Activated CD4-positive, alpha-beta T cell treated with anti-CD3 and anti-CD28 coated beads, Interleukin-2, amount 50 U/mL, for 24 hours (primary cell): Measurements from ENCODE around the gene C1QTNF8.

ENCODE experiments used
- DNase-seq, 2 donors: peaks; one replicate each; pipeline ENCODE4 v3.0.0-alpha.2; 2020; ENCODE audit warnings: low read depth in 1 of 2, low spot score in 1 of 2

Gene C1QTNF8

DNA sequence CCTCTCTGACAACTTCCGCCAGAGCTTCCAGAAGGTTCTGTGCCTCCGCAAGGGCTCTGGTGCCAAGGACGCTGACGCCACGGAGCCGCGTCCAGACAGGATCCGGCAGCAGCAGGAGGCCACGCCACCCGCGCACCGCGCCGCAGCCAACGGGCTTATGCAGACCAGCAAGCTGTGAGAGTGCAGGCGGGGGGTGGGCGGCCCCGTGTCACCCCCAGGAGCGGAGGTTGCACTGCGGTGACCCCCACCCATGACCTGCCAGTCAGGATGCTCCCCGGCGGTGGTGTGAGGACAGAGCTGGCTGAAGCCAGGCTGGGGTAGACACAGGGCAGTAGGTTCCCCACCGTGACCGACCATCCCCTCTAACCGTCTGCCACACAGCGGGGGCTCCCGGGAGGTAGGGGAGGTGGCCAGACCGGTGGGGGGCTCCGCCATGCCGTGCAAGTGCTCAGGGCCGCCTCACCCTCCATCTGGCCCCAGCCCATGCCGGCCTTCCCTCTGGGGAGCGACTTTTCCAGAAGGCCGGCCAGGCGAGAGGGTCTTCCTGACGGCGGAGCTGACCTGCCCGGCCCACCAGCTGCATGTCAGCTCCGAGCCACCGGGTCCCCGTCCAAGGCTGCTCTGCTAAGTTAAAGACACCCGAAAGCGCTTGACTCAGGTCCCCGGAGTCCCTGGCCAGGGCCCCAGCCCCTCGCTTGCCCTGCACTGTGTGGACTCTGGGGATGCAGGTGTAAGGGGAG, 16.1 kb downstream of the C1QTNF8 start:
- DNase-seq = no peak

- no peak for DNase-seq
These were observed 16.7 kb downstream of the C1QTNF8 start for GRCh38 chr16:1079341-1079740.

DNA sequence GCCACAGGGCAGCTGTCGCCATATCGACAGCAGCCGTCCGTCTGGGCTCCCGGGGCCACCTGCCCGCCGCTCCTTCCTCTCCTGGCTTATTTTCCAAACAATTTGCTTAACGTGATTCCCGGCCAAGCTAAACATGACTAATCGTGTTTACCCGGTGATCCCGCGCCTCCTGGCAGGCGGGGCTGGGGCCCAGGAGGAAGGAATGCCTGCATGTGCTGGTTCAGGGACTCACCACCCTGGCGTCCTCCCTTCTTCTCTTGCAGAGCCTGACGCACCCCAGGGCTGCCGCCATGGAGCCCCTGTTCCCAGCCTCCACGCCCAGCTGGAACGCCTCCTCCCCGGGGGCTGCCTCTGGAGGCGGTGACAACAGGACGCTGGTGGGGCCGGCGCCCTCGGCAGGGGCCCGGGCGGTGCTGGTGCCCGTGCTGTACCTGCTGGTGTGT, 17.4 kb downstream of the C1QTNF8 start:
- no peak for DNase-seq

GRCh38 chr16:1077877-1078578, 18.0 kb downstream of the C1QTNF8 start:
- no peak for DNase-seq

GRCh38 chr16:1076801-1077576, 19.1 kb downstream of the C1QTNF8 start:
- no peak for DNase-seq

DNA sequence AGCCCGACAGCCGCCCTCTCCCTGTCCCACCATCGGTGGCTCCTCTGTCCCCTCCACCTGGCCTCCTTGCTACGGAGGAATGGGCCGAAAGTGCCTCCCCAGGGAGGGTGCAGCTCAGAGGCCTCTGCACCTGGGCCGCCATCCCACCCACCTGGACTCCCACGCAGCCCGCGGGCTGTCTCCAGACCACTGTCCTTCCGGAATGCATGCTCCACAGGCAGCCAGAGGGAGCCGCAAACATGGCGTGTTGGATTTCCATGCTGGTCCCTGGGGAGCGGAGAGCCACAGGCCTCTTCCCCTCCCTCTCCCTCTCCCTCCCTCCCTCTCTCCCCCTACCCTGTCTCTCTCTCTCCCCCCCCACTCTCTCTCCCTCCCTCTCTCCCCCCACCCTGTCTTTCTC, 20.5 kb downstream of the C1QTNF8 start:
- no peak for DNase-seq

GRCh38 chr16:1074379-1074649, 21.7 kb downstream of the C1QTNF8 start:
- DNase-seq = no peak

- DNase-seq = no peak
These were observed 22.3 kb downstream of the C1QTNF8 start for GRCh38 chr16:1073566-1074378.

DNA sequence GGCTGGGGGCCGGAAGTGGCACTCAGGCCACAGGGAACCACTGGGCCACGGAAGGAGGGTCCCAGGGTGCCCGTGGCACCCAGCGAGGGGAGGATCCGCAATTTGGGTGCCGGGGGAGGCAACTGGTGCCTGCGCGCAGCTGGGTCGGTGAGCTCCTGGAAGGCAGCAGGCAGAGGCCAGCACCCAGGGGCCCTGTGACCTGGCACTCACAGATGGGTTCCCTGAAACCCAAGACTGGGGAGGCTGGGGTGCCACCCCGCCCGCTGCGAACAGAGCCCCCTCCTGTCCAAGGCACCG, 22.8 kb downstream of the C1QTNF8 start:
- no peak for DNase-seq

DNA sequence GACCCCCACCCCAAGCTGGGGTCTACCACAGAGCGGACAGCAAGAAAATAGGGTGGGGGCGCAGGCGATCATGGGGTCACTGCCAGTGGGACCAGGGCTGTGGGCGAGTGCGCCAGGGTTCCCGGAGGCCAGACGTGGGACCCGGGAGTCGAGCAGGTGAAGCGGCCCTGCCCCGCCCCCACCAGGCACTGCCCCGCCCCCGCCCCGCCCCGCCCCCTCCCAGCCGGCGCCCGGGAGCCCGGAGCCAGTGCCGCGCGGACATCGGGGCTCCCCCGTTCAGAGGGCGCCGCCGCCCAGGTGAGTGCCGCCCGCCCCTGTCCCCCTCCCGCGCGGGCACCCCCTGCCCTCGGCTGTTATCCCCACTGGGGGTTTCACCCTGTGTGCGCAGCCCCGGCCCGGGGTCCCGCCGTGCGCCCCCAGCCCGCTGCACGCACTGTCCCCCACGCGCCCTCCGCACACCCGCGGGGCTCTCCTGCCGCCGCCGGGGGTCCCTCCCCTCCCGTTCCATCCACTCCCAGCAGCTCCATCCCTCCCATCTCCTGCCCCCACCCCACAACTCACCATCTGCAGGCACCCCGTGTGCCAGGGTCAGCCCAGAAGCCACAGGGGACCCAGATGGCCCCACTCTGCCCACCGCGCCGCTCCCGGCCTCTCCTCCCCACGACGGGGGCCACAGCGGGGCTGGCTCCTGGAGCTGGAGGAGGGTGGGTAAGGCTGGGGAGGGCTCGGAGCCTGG, 23.4 kb downstream of the C1QTNF8 start, which contains the start of gene SSTR5:
TSS of gene SSTR5 (plus strand) at position 222 of the 736 bp plus-strand sequence. CDS start 6,122 bp downstream, outside the sequence.
- DNase-seq = no peak

DNA sequence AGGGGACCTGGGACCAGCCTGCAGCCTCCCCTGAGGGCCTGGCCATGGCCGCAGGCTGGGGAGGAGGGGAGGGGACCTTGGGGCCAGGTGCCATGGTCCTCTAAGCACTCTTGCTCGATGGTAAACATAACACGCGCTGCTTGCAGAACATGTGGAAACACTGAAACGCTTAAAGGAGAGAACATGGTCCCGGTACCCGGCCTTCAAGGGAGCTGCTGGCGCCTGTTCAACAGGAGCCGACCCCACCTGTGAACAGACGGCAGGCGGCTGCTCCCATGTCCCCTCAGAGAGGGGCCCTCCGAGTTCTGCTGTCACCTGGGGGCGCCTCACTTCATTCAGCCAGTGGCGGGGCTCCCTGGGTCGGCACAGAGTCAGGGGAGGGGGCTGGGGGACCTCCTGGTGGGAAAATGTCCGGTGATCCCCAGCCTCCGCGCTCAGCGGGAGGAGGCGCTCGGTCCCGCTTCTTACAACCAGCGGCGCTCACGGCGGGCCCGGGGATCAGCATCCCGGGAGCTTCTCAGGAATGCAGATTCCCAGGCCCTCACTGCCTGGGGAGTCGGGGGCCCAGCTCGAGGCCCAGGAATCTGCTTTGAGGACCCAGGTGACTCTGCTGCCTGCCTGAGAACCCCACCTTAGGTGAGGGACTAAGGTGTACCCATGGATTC, 24.4 kb downstream of the C1QTNF8 start:
- no peak for DNase-seq

- DNase-seq = no peak
These were observed 25.1 kb downstream of the C1QTNF8 start for GRCh38 chr16:1070864-1071408.

- DNase-seq = no peak
These were observed 25.8 kb downstream of the C1QTNF8 start for GRCh38 chr16:1070084-1070863.

- no peak for DNase-seq
These were observed 26.9 kb downstream of the C1QTNF8 start for GRCh38 chr16:1069154-1069553.

DNA sequence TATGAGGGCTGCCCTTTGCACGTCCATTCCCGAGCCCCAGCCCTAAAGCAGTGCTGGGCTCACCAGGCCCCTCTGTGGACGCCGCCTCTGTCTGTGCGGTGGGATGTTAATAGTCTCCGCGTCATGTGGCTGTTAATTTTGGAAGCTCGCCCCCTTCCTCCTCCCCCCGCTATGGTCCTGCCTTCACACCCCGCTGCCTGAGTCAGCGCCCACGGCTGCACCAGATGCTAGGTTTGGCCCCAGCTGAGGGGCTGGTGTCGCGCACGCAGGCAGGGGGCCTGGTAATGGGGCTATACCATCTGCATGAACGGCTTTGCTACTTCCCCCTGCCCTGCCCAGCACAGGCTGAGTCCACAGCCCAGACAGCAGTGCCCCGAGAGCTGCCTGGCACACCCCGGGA, 27.6 kb downstream of the C1QTNF8 start:
- no peak for DNase-seq

GRCh38 chr16:1067629-1068028, 28.4 kb downstream of the C1QTNF8 start:
- no peak for DNase-seq

GRCh38 chr16:1066584-1067172, 29.4 kb downstream of the C1QTNF8 start:
- no peak for DNase-seq

DNA sequence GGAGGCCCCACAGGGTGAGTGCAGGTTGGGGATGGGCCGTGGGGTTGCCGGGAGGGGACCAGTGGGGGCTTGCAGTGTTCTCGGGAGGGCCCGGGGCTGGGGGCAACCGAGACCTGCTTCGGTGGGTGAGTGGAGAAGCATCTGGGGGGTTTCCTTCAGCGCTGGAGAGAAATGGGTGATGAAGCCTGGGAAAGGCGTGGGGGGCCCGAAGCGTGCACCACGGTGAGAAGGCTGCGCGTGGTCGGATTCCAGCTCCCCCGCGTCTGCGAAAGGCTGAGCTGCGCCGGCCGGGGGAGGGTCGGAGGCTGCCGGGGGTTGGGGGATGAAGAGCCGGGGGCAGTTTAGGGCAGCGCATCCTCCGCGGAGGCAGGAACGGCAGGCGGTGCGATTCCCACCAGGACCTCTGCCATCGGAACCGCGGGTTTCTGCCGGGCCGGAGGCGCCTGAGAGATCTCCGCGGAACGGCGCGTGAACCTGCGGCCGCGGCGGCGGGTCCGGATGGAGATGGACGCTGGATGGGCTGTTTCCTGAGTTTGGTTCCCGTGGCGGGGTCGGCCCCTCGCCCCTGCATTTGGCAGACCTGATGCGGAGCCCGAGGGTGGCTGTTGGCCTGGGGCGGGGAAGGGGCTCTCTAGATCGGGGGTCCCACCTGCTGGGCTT, 30.4 kb downstream of the C1QTNF8 start:
- DNase-seq = no peak
